ENCODE results near the gene TGM3. TPM values are rescaled to one million over a fixed set of nuclear protein-coding genes. Genes with fewer than 3 reads are reported as not detected.

The TGM3 gene
- total and polyA plus RNA-seq, 10 of the 15 experiments (the other 5 are each of a cell fraction or from before 2014, with no cell fraction given): not detected

DNA sequence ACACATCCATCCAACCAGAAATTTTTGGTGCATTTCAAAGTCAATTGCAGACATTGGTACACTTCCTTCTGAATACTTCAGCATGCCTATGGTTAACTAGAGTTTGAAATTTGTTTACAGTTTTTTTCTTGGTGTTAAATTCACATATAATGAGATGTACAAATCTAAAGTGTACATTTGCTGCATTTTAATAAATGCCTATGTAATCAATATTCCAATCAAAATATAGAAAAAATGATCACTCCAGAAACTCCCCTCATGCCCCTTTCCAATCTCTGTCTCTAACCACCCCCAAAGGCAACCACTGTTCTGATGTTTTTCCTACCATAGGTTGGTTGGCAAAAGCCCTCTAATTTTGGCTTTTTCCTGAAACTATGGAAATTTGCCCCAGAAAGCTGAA is 77.3 kb downstream of the TGM3 start:
- ATAC-seq (no peak), FAIRE-seq (no peak), DNase-seq (ENCODE audit: low read depth, low spot score) (no peak)
- TF ChIP-seq RAD51 (IDR thresholded peaks at IDR 0.05) (no peak), EED (IDR thresholded peaks at IDR 0.05; ENCODE audit: low read depth) (no peak), MXI1 (IDR thresholded peaks at IDR 0.05; ENCODE audit: low read depth, low read length) (no peak), NFYB (IDR thresholded peaks at IDR 0.05; ENCODE audit: insufficient read depth, low read depth, low read length) (no peak), IKZF2 (IDR thresholded peaks at IDR 0.05) (no peak), ZBTB11 (CRISPR knock-in tag; IDR thresholded peaks at IDR 0.05) (no peak), EP300 (IDR thresholded peaks at IDR 0.05; ENCODE audit: borderline replicate concordance in 1 of 2, control insufficient read depth in 1 of 2, low read depth in 2 of 2, low read length in 2 of 2) (no peak), ETV6 (conservative IDR thresholded peaks at IDR 0.05 in 1 of 2, IDR thresholded peaks at IDR 0.05 in 1 of 2; ENCODE audit: borderline replicate concordance in 1 of 2, low read depth in 1 of 2) (no peak), USF1 (IDR thresholded peaks at IDR 0.05; ENCODE audit: borderline replicate concordance, extremely low read length, insufficient read depth, low read depth, low read length) (no peak), MEF2A (IDR thresholded peaks at IDR 0.05; ENCODE audit: insufficient read depth, low read depth, low read length) (no peak), CBFB (IDR thresholded peaks at IDR 0.05; ENCODE audit: low read depth) (no peak), DPF2 (IDR thresholded peaks at IDR 0.05) (no peak)
- TF ChIP-seq, protein P1, sequence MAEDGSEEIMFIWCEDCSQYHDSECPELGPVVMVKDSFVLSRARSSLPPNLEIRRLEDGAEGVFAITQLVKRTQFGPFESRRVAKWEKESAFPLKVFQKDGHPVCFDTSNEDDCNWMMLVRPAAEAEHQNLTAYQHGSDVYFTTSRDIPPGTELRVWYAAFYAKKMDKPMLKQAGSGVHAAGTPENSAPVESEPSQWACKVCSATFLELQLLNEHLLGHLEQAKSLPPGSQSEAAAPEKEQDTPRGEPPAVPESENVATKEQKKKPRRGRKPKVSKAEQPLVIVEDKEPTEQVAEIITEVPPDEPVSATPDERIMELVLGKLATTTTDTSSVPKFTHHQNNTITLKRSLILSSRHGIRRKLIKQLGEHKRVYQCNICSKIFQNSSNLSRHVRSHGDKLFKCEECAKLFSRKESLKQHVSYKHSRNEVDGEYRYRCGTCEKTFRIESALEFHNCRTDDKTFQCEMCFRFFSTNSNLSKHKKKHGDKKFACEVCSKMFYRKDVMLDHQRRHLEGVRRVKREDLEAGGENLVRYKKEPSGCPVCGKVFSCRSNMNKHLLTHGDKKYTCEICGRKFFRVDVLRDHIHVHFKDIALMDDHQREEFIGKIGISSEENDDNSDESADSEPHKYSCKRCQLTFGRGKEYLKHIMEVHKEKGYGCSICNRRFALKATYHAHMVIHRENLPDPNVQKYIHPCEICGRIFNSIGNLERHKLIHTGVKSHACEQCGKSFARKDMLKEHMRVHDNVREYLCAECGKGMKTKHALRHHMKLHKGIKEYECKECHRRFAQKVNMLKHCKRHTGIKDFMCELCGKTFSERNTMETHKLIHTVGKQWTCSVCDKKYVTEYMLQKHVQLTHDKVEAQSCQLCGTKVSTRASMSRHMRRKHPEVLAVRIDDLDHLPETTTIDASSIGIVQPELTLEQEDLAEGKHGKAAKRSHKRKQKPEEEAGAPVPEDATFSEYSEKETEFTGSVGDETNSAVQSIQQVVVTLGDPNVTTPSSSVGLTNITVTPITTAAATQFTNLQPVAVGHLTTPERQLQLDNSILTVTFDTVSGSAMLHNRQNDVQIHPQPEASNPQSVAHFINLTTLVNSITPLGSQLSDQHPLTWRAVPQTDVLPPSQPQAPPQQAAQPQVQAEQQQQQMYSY (CRISPR knock-in tag; IDR thresholded peaks at IDR 0.05): no peak
- TF ChIP-seq, protein P2, sequence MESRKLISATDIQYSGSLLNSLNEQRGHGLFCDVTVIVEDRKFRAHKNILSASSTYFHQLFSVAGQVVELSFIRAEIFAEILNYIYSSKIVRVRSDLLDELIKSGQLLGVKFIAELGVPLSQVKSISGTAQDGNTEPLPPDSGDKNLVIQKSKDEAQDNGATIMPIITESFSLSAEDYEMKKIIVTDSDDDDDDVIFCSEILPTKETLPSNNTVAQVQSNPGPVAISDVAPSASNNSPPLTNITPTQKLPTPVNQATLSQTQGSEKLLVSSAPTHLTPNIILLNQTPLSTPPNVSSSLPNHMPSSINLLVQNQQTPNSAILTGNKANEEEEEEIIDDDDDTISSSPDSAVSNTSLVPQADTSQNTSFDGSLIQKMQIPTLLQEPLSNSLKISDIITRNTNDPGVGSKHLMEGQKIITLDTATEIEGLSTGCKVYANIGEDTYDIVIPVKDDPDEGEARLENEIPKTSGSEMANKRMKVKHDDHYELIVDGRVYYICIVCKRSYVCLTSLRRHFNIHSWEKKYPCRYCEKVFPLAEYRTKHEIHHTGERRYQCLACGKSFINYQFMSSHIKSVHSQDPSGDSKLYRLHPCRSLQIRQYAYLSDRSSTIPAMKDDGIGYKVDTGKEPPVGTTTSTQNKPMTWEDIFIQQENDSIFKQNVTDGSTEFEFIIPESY (IDR thresholded peaks at IDR 0.05): no peak
- Histone ChIP-seq H3K4me1 (ENCODE audit: control insufficient read depth, insufficient read depth, low read length) (no peaks in the 10 kb centered on the region), H3K9ac (ENCODE audit: control insufficient read depth, insufficient read depth, low read length) (no peak overlapping the region), H2AFZ (ENCODE audit: control insufficient read depth, low read depth, low read length) (no peak overlapping the region), H4K20me1 (ENCODE audit: control insufficient read depth, insufficient read depth) (no peaks in the 10 kb centered on the region), H3K4me2 (ENCODE audit: control insufficient read depth, insufficient read depth) (no peak overlapping the region), H3K27ac (ENCODE audit: control insufficient read depth, insufficient read depth) (no peak overlapping the region), H3K27me3 (replicated peaks in 1 of 2; ENCODE audit: control insufficient read depth in 2 of 2, insufficient read depth in 2 of 2, low read length in 1 of 2) (no peaks in the 10 kb centered on the region; a peak in 1 of 4 replicates), H3K79me2 (ENCODE audit: control insufficient read depth, insufficient read depth, low read length) (no peaks in the 10 kb centered on the region), H3K4me3 (no peak overlapping the region), H3K36me3 (ENCODE audit: control insufficient read depth in 2 of 2, insufficient read depth in 2 of 2, low read length in 1 of 2) (no peaks in the 10 kb centered on the region), H3K9me3 (replicated peaks; ENCODE audit: control insufficient read depth, insufficient read depth, low read length) (peaks cover 2% of the 10 kb centered on the region; the same call in 1 of the 3 replicates)
- RAD21 ChIA-PET (ENCODE audit: unreplicated experiment): no interaction called here
- BruUV-seq (replicated peaks): no TSS peak
- intact Hi-C loops (cut with micrococcal nuclease; ENCODE audit: unreplicated experiment) (no loop called here), in situ Hi-C loops (cut with MboI) (no loop called here)
- CTCF ChIA-PET: interaction anchor here (1.3 kb wide), 1 partner anchor 83 kb away, joined by 3 read pairs; no protein-coding TSS in a partner anchor
- SMC1A ChIA-PET (ENCODE audit: uncharacterized antibody, unreplicated experiment): interaction anchor here (1.3 kb wide), 1 partner anchor 13 kb away, joined by 3 read pairs; no protein-coding TSS in a partner anchor
- POLR2A ChIA-PET: no interaction called here

Data from GM12878 (cell line).